ENCODE measurements around the gene OR2AE1. TPM values are rescaled to one million over a fixed set of nuclear protein-coding genes. Genes with fewer than 3 reads are reported as not detected.
"Not testable (repeated sequence)": the region's sequence is repeated elsewhere in the genome, so short reads cannot be mapped to it uniquely, and the experiment has no call there.

The OR2AE1 gene
- total RNA-seq, 2 experiments from 2014 or later = 0.47 to 0.57 TPM

GRCh38 chr7:99893280-99893679 lies 16.4 kb upstream of the OR2AE1 start:
- DNase-seq = no peak
- H3K9me3 Mint-ChIP-seq = peaks cover 8% of the 10 kb centered on the region
- POLR2A ChIA-PET = no interaction called here
- no peak overlapping the region for H3K27ac Mint-ChIP-seq
- peaks cover 6% of the 10 kb centered on the region for H3K4me1 Mint-ChIP-seq
- H3K36me3 Mint-ChIP-seq = peaks cover 45% of the 10 kb centered on the region
- H3K4me3 Mint-ChIP-seq = no peak overlapping the region
- no peaks in the 10 kb centered on the region for H3K27me3 Mint-ChIP-seq
- ATAC-seq (ENCODE audit: low read depth) = no peak

- not testable (repeated sequence) for DNase-seq
Observed at GRCh38 chr7:99890348-99890747, 13.5 kb upstream of the OR2AE1 start.

GRCh38 chr7:99888366-99888765 lies 11.5 kb upstream of the OR2AE1 start:
- H3K9me3 Mint-ChIP-seq; H3K4me3 Mint-ChIP-seq; POLR2A ChIA-PET; H3K27ac Mint-ChIP-seq; H3K27me3 Mint-ChIP-seq; H3K4me1 Mint-ChIP-seq; DNase-seq; ATAC-seq (ENCODE audit: low read depth): not testable (repeated sequence)
- peaks cover 47% of the 10 kb centered on the region for H3K36me3 Mint-ChIP-seq

More at GRCh38 chr7:99890348-99890747, 13.5 kb upstream of the OR2AE1 start:
- H3K27me3 Mint-ChIP-seq; H3K4me1 Mint-ChIP-seq; H3K4me3 Mint-ChIP-seq; POLR2A ChIA-PET; H3K9me3 Mint-ChIP-seq; H3K27ac Mint-ChIP-seq; ATAC-seq (ENCODE audit: low read depth): not testable (repeated sequence)
- H3K36me3 Mint-ChIP-seq = peaks cover 43% of the 10 kb centered on the region

GRCh38 chr7:99881370-99881769 lies 4.5 kb upstream of the OR2AE1 start:
- H3K4me1 Mint-ChIP-seq = peaks cover 3% of the 10 kb centered on the region
- POLR2A ChIA-PET = no interaction called here
- ATAC-seq (ENCODE audit: low read depth) = no peak

GRCh38 chr7:99876491-99876890 lies 342 bp downstream of the OR2AE1 start:
- peaks cover 3% of the 10 kb centered on the region for H3K4me1 Mint-ChIP-seq
- no peak for ATAC-seq (ENCODE audit: low read depth)
- POLR2A ChIA-PET = no interaction called here
- DNase-seq = no peak
- no peak overlapping the region for H3K27ac Mint-ChIP-seq
- H3K4me3 Mint-ChIP-seq = no peak overlapping the region
- peaks cover 2% of the 10 kb centered on the region for H3K9me3 Mint-ChIP-seq
- H3K36me3 Mint-ChIP-seq = peaks cover 2% of the 10 kb centered on the region
- H3K27me3 Mint-ChIP-seq = no peaks in the 10 kb centered on the region

More at GRCh38 chr7:99881370-99881769, 4.5 kb upstream of the OR2AE1 start:
- Mint-ChIP-seq H3K9me3 (no peaks in the 10 kb centered on the region), H3K4me3 (no peak overlapping the region), H3K27ac (no peak overlapping the region), H3K27me3 (no peaks in the 10 kb centered on the region), H3K36me3 (peaks cover 10% of the 10 kb centered on the region)
- no peak for DNase-seq

- peaks cover 24% of the 10 kb centered on the region for H3K27me3 Mint-ChIP-seq
- DNase-seq (no peak), ATAC-seq (ENCODE audit: low read depth) (no peak)
- no peak overlapping the region for H3K27ac Mint-ChIP-seq
- H3K4me1 Mint-ChIP-seq = no peaks in the 10 kb centered on the region
- peaks cover 5% of the 10 kb centered on the region for H3K36me3 Mint-ChIP-seq
- peaks cover 8% of the 10 kb centered on the region for H3K9me3 Mint-ChIP-seq
- POLR2A ChIA-PET = interaction anchor here (0.7 kb wide), 1 partner anchor 70 kb away, joined by 3 read pairs; no protein-coding TSS in a partner anchor
- H3K4me3 Mint-ChIP-seq = no peak overlapping the region
Observed at GRCh38 chr7:99868246-99868645, 8.6 kb downstream of the OR2AE1 start.

- H3K36me3 Mint-ChIP-seq; DNase-seq; H3K4me3 Mint-ChIP-seq; H3K9me3 Mint-ChIP-seq; H3K27ac Mint-ChIP-seq; ATAC-seq (ENCODE audit: low read depth); H3K4me1 Mint-ChIP-seq; POLR2A ChIA-PET: not testable (repeated sequence)
- peaks cover 24% of the 10 kb centered on the region for H3K27me3 Mint-ChIP-seq
Observed at GRCh38 chr7:99867477-99867876, 9.4 kb downstream of the OR2AE1 start.

GRCh38 chr7:99863847-99864440 lies 12.9 kb downstream of the OR2AE1 start:
- Mint-ChIP-seq H3K27me3 (peaks cover 23% of the 10 kb centered on the region), H3K27ac (no peak overlapping the region), H3K4me3 (no peak overlapping the region), H3K4me1 (no peaks in the 10 kb centered on the region), H3K9me3 (peaks cover 7% of the 10 kb centered on the region), H3K36me3 (peaks cover 3% of the 10 kb centered on the region)
- POLR2A ChIA-PET = no interaction called here
- DNase-seq = no peak
- ATAC-seq (ENCODE audit: low read depth) = no peak

GRCh38 chr7:99860281-99861127 lies 16.3 kb downstream of the OR2AE1 start:
- peaks cover 3% of the 10 kb centered on the region for H3K36me3 Mint-ChIP-seq
- DNase-seq (no peak), ATAC-seq (ENCODE audit: low read depth) (no peak)
- no peak overlapping the region for H3K27ac Mint-ChIP-seq
- peaks cover 6% of the 10 kb centered on the region for H3K9me3 Mint-ChIP-seq
- H3K27me3 Mint-ChIP-seq = peaks cover 16% of the 10 kb centered on the region
- H3K4me3 Mint-ChIP-seq = no peak overlapping the region
- H3K4me1 Mint-ChIP-seq = no peaks in the 10 kb centered on the region
- POLR2A ChIA-PET = no interaction called here

- POLR2A ChIA-PET = no interaction called here
Observed at GRCh38 chr7:99855236-99855635, 21.6 kb downstream of the OR2AE1 start.

GRCh38 chr7:99848420-99849216 lies 28.2 kb downstream of the OR2AE1 start:
- ATAC-seq (ENCODE audit: low read depth) (no peak), DNase-seq (no peak)
- Mint-ChIP-seq H3K36me3 (no peaks in the 10 kb centered on the region), H3K27ac (no peak overlapping the region), H3K27me3 (peaks cover 25% of the 10 kb centered on the region), H3K4me1 (peaks cover 3% of the 10 kb centered on the region), H3K4me3 (no peak overlapping the region), H3K9me3 (no peaks in the 10 kb centered on the region)
- POLR2A ChIA-PET = no interaction called here

More at GRCh38 chr7:99855236-99855635, 21.6 kb downstream of the OR2AE1 start:
- Mint-ChIP-seq H3K4me3 (no peak overlapping the region), H3K9me3 (no peaks in the 10 kb centered on the region), H3K4me1 (no peaks in the 10 kb centered on the region), H3K27ac (no peak overlapping the region), H3K27me3 (peaks cover 33% of the 10 kb centered on the region), H3K36me3 (no peaks in the 10 kb centered on the region)
- DNase-seq (no peak), ATAC-seq (ENCODE audit: low read depth) (no peak)

- POLR2A ChIA-PET = no interaction called here
- no peaks in the 10 kb centered on the region for H3K9me3 Mint-ChIP-seq
- no peak overlapping the region for H3K27ac Mint-ChIP-seq
- no peaks in the 10 kb centered on the region for H3K36me3 Mint-ChIP-seq
- ATAC-seq (ENCODE audit: low read depth) (no peak), DNase-seq (no peak)
- H3K4me1 Mint-ChIP-seq = peaks cover 3% of the 10 kb centered on the region
- H3K27me3 Mint-ChIP-seq = peaks cover 12% of the 10 kb centered on the region
- H3K4me3 Mint-ChIP-seq = no peak overlapping the region
Observed at GRCh38 chr7:99844328-99844727, 32.5 kb downstream of the OR2AE1 start.

GRCh38 chr7:99843808-99844207 lies 33.0 kb downstream of the OR2AE1 start:
- ATAC-seq (ENCODE audit: low read depth) (no peak), DNase-seq (no peak)
- no peaks in the 10 kb centered on the region for H3K9me3 Mint-ChIP-seq
- POLR2A ChIA-PET = no interaction called here
- no peak overlapping the region for H3K4me3 Mint-ChIP-seq
- no peak overlapping the region for H3K27ac Mint-ChIP-seq
- H3K27me3 Mint-ChIP-seq = peaks cover 12% of the 10 kb centered on the region
- H3K4me1 Mint-ChIP-seq = peaks cover 3% of the 10 kb centered on the region
- no peaks in the 10 kb centered on the region for H3K36me3 Mint-ChIP-seq
